Measurements from ENCODE around the gene HIVEP3. TPM values are rescaled to one million over a fixed set of nuclear protein-coding genes. Genes with fewer than 3 reads are reported as not detected.

The HIVEP3 gene
- total RNA-seq, 1 experiment from 2014 or later, result 1.4 TPM

GRCh38 chr1:41713557-41714327 is 205.0 kb downstream of the HIVEP3 start:
- no peak overlapping the region for H2BK12ac ChIP-seq (ENCODE audit: insufficient read length, low read depth, low read length)
- no peak overlapping the region for H3K27ac ChIP-seq (ENCODE audit: insufficient read length, low read depth, low read length)
- H3T11ph ChIP-seq (ENCODE audit: low read length), result no peak overlapping the region
- H3K56ac ChIP-seq (ENCODE audit: insufficient read length, low read depth, low read length), result no peak overlapping the region
- no peak overlapping the region for H3K4me3 Mint-ChIP-seq
- no peaks in the 10 kb centered on the region for H3K4me1 ChIP-seq (ENCODE audit: insufficient read depth, low read length)
- H4K8ac ChIP-seq (replicated peaks; ENCODE audit: insufficient read length, low read depth, low read length), result no peak overlapping the region
- H2BK5ac ChIP-seq (ENCODE audit: insufficient read length, low read length), result no peak overlapping the region
- H2BK20ac ChIP-seq (ENCODE audit: low read depth, low read length, poor library complexity, severe bottlenecking), result no peak overlapping the region
- H3K79me1 ChIP-seq (ENCODE audit: insufficient read depth, low read depth, low read length, poor library complexity, severe bottlenecking), result no peaks in the 10 kb centered on the region
- H3K27ac Mint-ChIP-seq, result peak overlapping the region in 1 of 3 experiments; percentile 26; a peak in 1 of 7 replicates
- H3K9me3 ChIP-seq (ENCODE audit: control insufficient read depth, low read depth, low read length), result no peaks in the 10 kb centered on the region
- no peaks in the 10 kb centered on the region for H3K23me2 ChIP-seq (ENCODE audit: insufficient read length, low read depth, low read length, poor library complexity, severe bottlenecking)
- H4K5ac ChIP-seq (ENCODE audit: insufficient read length, low read depth, low read length), result no peak overlapping the region
- H3K14ac ChIP-seq (ENCODE audit: insufficient read depth, low read length), result no peak overlapping the region
- H3K18ac ChIP-seq (ENCODE audit: insufficient read length, low read depth, low read length), result no peak overlapping the region
- no peaks in the 10 kb centered on the region for H4K20me1 ChIP-seq (ENCODE audit: control insufficient read depth, insufficient read depth, insufficient read length)
- H2AFZ ChIP-seq (ENCODE audit: low read length), result no peak overlapping the region
- no peaks in the 10 kb centered on the region; a peak in 1 of 7 replicates for H3K36me3 Mint-ChIP-seq (ENCODE audit: insufficient read depth in 1 of 3, low read depth in 3 of 3)
- H2BK15ac ChIP-seq (ENCODE audit: low read depth, low read length), result no peak overlapping the region
- WGBS (ENCODE audit: extremely low coverage, insufficient read length, low lambda C conversion rate), result no CpG with 5 or more reads among the region's 6 CpGs
- no peaks in the 10 kb centered on the region for H3K79me2 ChIP-seq (ENCODE audit: insufficient read depth, low read length)
- peaks cover 3% of the 10 kb centered on the region; the same call in 1 of the 2 replicates for H3K27me3 Mint-ChIP-seq (ENCODE audit: low read depth)
- DNase-seq, result no peak
- TF ChIP-seq CTCF (conservative IDR thresholded peaks at IDR 0.05), result no peak
- H2BK120ac ChIP-seq (ENCODE audit: low read depth, low read length, poor library complexity, severe bottlenecking), result no peak overlapping the region
- no peak overlapping the region for H3K4ac ChIP-seq (ENCODE audit: low read depth, low read length)
- H3K4me1 Mint-ChIP-seq, result peaks cover 16 to 22% of the 10 kb centered on the region in 2 experiments
- no peak overlapping the region for H3K9ac ChIP-seq (ENCODE audit: extremely low read depth, insufficient read length, low read length)
- H3K23ac ChIP-seq (ENCODE audit: insufficient read length, low read depth, low read length), result no peak overlapping the region
- H4K91ac ChIP-seq (ENCODE audit: insufficient read length, low read depth, low read length), result no peak overlapping the region
- no peak overlapping the region for H2AK5ac ChIP-seq (ENCODE audit: insufficient read length, low read length)
- no peaks in the 10 kb centered on the region for H3K27me3 ChIP-seq (ENCODE audit: insufficient read depth, low read length)
- no peak overlapping the region for H3K4me2 ChIP-seq (ENCODE audit: insufficient read depth, insufficient read length, low read length)
- no peaks in the 10 kb centered on the region; a peak in 1 of 5 replicates for H3K9me3 Mint-ChIP-seq

Measured in H9 (cell line).